K562 (cell line): ENCODE data around the gene KCNA2. TPM values are rescaled to one million over a fixed set of nuclear protein-coding genes. Genes with fewer than 3 reads are reported as not detected.
A peak's percentile ranks its signal among the peaks of the same experiment; 100 is the strongest.

Source experiments
- KDM4B ChIP-seq, 2 experiments: fragments of 450-650 bp in 1 of 2; sonication (generic) in 1 of 2; IDR thresholded peaks; 2 replicates each; pipeline ENCODE4 v1.6.1; 2016 to 2017; ENCODE audit warnings: borderline replicate concordance in 2 of 2, antibody characterized with exemption in 1 of 2, low read depth in 1 of 2, mild to moderate bottlenecking in 1 of 2
- TARDBP ChIP-seq: fragments of 450-650 bp; IDR thresholded peaks from 2 replicates; pipeline ENCODE4 v1.6.1; 2016
- TEAD4 ChIP-seq, 2 experiments: sonication (generic) in 1 of 2; formaldehyde crosslinking in 1 of 2; IDR thresholded peaks; 2 replicates each; pipeline versions ENCODE4 v1.6.1 to v1.8.0; 2012 to 2022; ENCODE audit warnings: borderline replicate concordance in 1 of 2, inconsistent platforms in 1 of 2, low read length in 1 of 2, mild to moderate bottlenecking in 1 of 2, missing genetic modification reagents in 1 of 2
- WHSC1 ChIP-seq: IDR thresholded peaks from one replicate; pipeline ENCODE4 v1.6.1; 2012; ENCODE audit warnings: low read length, control low read depth, inconsistent platforms
- XRCC3 ChIP-seq: fragments of 450-650 bp; IDR thresholded peaks from 2 replicates; pipeline ENCODE4 v1.6.1; 2017; ENCODE audit warnings: mild to moderate bottlenecking, moderate library complexity
- ZBED1 ChIP-seq: IDR thresholded peaks from 2 replicates; pipeline ENCODE4 v1.6.1; 2014
- ZFP36 ChIP-seq: fragments of 150-350 bp; IDR thresholded peaks from 2 replicates; pipeline ENCODE4 v1.6.1; 2018; ENCODE audit warnings: low read length, low read depth; ENCODE audit not compliant: partially characterized antibody
- polyA plus RNA-seq, 8 experiments: library from polyadenylated mRNA; depleted of rRNA in 4 of 8; stranded (reverse) in 5 of 8; unstranded in 3 of 8; fragments of >200 nt; fragmentation: Nextera tagmentation in 2 of 8; fragmentation: Illumina TruSeq in 1 of 8; extraction: Ambion mirVana in 2 of 8; extraction: Trizol in 1 of 8; gene quantifications; 2 replicates each; pipeline versions ENCODE4 v1.2.1 to v1.2.3, GENCODE V29; 2011 to 2014; ENCODE audit warnings: inconsistent platforms in 1 of 8, missing spikeins in 1 of 8
- total RNA-seq, 7 experiments: library from RNA; depleted of rRNA in 6 of 7; stranded (reverse); fragments of >200 nt in 6 of 7; fragmentation: Illumina TruSeq in 2 of 7; extraction: Trizol in 2 of 7; gene quantifications; 2 replicates each; pipeline versions ENCODE4 v1.2.1 to v1.2.3, GENCODE V29; 2011 to 2021; ENCODE audit warnings: low replicate concordance in 1 of 7
- TF ChIP-seq, protein P1 (sequence below): sonication (generic); formaldehyde crosslinking; IDR thresholded peaks from 2 replicates; pipeline ENCODE4 v1.4.0; 2020; ENCODE audit warnings: mild to moderate bottlenecking, missing genetic modification reagents
- TF ChIP-seq, protein P2 (sequence below): fragments of 250-450 bp; sonication (Bioruptor Pico); IDR thresholded peaks from 2 replicates; pipeline ENCODE4 v1.4.0; 2020; ENCODE audit warnings: mild to moderate bottlenecking

KCNA2 gene
- total and polyA plus RNA-seq, 9 of the 15 experiments (the other 6 are each of a cell fraction or from before 2014, with no cell fraction given) = not detected

DNA sequence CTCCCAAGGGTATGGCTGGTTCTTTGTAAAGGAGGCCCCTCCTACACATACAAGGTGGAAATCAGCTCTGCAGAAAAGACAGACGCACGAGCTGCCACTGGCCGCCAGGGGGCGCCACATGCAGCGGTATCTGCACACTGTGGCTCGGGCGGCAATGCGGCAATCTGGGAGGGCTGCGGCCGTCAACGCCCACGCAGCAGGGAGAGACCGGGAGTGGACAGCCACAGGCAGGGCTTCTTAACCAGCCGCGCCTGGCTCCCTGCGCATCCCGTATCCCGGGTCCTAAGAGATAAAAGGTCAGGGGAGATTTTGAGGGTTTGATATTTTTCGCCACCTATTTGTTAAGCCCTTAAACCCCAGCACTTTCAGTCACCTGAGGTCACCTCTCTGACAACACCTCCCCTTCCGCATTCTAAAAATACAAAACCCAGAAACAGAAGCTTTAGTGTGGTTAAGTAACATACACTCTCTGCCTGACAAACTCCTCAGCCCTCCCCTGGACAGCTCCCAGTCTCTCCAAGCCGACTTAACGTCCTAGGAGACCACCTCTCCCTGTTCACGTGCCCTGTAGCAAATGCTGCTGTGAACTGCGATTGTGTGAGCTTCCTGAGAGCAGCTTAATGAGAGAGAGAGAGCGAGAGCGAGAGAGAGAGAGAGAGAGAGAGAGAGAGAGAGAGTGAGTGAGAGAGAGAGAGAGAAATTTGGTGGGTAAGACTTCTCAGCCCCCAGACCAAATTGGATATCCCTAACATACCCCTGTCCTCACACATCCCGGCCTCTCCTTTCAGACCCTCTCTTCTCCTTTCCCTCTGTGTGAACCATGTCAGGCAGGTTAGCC lies 13.5 kb upstream of the KCNA2 start (continued):
- TF ChIP-seq, protein P1, sequence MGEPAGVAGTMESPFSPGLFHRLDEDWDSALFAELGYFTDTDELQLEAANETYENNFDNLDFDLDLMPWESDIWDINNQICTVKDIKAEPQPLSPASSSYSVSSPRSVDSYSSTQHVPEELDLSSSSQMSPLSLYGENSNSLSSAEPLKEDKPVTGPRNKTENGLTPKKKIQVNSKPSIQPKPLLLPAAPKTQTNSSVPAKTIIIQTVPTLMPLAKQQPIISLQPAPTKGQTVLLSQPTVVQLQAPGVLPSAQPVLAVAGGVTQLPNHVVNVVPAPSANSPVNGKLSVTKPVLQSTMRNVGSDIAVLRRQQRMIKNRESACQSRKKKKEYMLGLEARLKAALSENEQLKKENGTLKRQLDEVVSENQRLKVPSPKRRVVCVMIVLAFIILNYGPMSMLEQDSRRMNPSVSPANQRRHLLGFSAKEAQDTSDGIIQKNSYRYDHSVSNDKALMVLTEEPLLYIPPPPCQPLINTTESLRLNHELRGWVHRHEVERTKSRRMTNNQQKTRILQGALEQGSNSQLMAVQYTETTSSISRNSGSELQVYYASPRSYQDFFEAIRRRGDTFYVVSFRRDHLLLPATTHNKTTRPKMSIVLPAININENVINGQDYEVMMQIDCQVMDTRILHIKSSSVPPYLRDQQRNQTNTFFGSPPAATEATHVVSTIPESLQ = no peak
- TF ChIP-seq KDM4B (IDR thresholded peaks at IDR 0.05; ENCODE audit: borderline replicate concordance in 2 of 2, low read depth in 1 of 2) (peak in 1 of 2 experiments; percentile 55; a peak in 1 of 4 replicates), TEAD4 (IDR thresholded peaks at IDR 0.05; ENCODE audit: low read length) (0 out of 2 replicates have a peak, but pooled peaks have one; percentile 17), TEAD4 (CRISPR knock-in tag; IDR thresholded peaks at IDR 0.05; ENCODE audit: borderline replicate concordance) (peak; percentile 54; the same call in 1 of the 2 replicates), WHSC1 (no peak), XRCC3 (no peak), ZFP36 (peak; percentile 83), TARDBP (no peak), ZBED1 (no peak)
- TF ChIP-seq, protein P2, sequence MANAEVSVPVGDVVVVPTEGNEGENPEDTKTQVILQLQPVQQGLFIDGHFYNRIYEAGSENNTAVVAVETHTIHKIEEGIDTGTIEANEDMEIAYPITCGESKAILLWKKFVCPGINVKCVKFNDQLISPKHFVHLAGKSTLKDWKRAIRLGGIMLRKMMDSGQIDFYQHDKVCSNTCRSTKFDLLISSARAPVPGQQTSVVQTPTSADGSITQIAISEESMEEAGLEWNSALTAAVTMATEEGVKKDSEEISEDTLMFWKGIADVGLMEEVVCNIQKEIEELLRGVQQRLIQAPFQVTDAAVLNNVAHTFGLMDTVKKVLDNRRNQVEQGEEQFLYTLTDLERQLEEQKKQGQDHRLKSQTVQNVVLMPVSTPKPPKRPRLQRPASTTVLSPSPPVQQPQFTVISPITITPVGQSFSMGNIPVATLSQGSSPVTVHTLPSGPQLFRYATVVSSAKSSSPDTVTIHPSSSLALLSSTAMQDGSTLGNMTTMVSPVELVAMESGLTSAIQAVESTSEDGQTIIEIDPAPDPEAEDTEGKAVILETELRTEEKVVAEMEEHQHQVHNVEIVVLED = no peak
